Gastroesophageal sphincter (tissue), 3 donors: ENCODE data around the gene GRK5.

Experiments
- EP300 ChIP-seq: sonication (generic); formaldehyde crosslinking; IDR thresholded peaks from one replicate; pipeline ENCODE4 v1.6.1; 2017; ENCODE audit warnings: antibody characterized with exemption, mild to moderate bottlenecking
- TF ChIP-seq, protein P1 (sequence below), 4 experiments: fragments of 200-600 bp in 2 of 4; fragments of 450-650 bp in 2 of 4; sonication (generic) in 1 of 4; IDR thresholded peaks; one replicate each; pipeline ENCODE4 v1.5.1; 2017 to 2019; ENCODE audit warnings: antibody characterized with exemption in 4 of 4, mild to moderate bottlenecking in 2 of 4, moderate library complexity in 2 of 4

GRCh38 chr10:119388849-119389345 lies 181.5 kb downstream of the GRK5 start:
- TF ChIP-seq, protein P1, sequence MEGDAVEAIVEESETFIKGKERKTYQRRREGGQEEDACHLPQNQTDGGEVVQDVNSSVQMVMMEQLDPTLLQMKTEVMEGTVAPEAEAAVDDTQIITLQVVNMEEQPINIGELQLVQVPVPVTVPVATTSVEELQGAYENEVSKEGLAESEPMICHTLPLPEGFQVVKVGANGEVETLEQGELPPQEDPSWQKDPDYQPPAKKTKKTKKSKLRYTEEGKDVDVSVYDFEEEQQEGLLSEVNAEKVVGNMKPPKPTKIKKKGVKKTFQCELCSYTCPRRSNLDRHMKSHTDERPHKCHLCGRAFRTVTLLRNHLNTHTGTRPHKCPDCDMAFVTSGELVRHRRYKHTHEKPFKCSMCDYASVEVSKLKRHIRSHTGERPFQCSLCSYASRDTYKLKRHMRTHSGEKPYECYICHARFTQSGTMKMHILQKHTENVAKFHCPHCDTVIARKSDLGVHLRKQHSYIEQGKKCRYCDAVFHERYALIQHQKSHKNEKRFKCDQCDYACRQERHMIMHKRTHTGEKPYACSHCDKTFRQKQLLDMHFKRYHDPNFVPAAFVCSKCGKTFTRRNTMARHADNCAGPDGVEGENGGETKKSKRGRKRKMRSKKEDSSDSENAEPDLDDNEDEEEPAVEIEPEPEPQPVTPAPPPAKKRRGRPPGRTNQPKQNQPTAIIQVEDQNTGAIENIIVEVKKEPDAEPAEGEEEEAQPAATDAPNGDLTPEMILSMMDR (IDR thresholded peaks at IDR 0.05): no peak
- TF ChIP-seq EP300: no peak
